Body of pancreas (tissue), 4 donors: Measurements from ENCODE around the gene CCDC50. TPM values are rescaled to one million over a fixed set of nuclear protein-coding genes. Genes with fewer than 3 reads are reported as not detected.

Source experiments
- ATAC-seq: fragments of 150-250 bp; one replicate; pipeline ENCODE4 v1.9.1; 2016
- DNase-seq, 4 donors: peaks; one replicate each; pipeline ENCODE4 v3.0.0-alpha.2; 2019
- H3K27ac ChIP-seq, 4 donors: fragments of 200-600 bp; sonication (generic); 1 replicate in 3 of 4; 2 replicates in 1 of 4; pipeline versions ENCODE4 v1.5.1 to v1.6.1; 2016 to 2019; ENCODE audit warnings: mild to moderate bottlenecking in 1 of 4, mixed read lengths in 1 of 4, moderate library complexity in 1 of 4
- H3K27me3 ChIP-seq, 2 donors: fragments of 200-600 bp; sonication (generic); one replicate each; pipeline ENCODE4 v1.6.0; 2016; ENCODE audit warnings: mild to moderate bottlenecking in 1 of 2
- H3K36me3 ChIP-seq, 2 donors: fragments of 200-600 bp; sonication (generic); replicated peaks in 1 of 2; 2 replicates each; pipeline ENCODE4 v1.5.1; 2016; ENCODE audit warnings: low read depth in 2 of 2; ENCODE audit not compliant: insufficient read depth in 1 of 2
- H3K4me1 ChIP-seq: fragments of 200-600 bp; sonication (generic); one replicate; pipeline ENCODE4 v1.6.0; 2016
- H3K4me3 ChIP-seq, 2 donors: fragments of 200-600 bp; sonication (generic); 1 replicate in 1 of 2; 2 replicates in 1 of 2; pipeline ENCODE4 v1.5.1; 2016 to 2019
- H3K9me3 ChIP-seq, 3 donors: fragments of 200-600 bp; sonication (generic); 1 replicate in 2 of 3; 2 replicates in 1 of 3; pipeline ENCODE4 v1.5.1; 2016
- CTCF ChIP-seq, 7 experiments: fragments of 450-650 bp in 4 of 7; fragments of 200-600 bp in 3 of 7; sonication (generic) in 3 of 7; IDR thresholded peaks; one replicate each; pipeline ENCODE4 v1.5.1; 2016 to 2019; ENCODE audit warnings: antibody characterized with exemption in 7 of 7
- POLR2A ChIP-seq, 3 donors: fragments of 450-650 bp; IDR thresholded peaks; one replicate each; pipeline ENCODE4 v1.6.1; 2016; ENCODE audit warnings: antibody characterized with exemption in 3 of 3, mild to moderate bottlenecking in 2 of 3
- WGBS, 2 donors: methylation state at CpG; one replicate each; pipeline ENCODE4 v1.1.5; 2017; 5-methylcytosine and 5-hydroxymethylcytosine counted together
- intact Hi-C: fragments of 100-400 bp; cut with DNase I; formaldehyde crosslinking; loops from one replicate; pipeline ENCODE4 v1.15.1; 2023
- total RNA-seq, 2 donors: library from RNA; depleted of rRNA; stranded (reverse); fragments of >200 nt; gene quantifications; one replicate each; pipeline ENCODE4 v1.1.0, GENCODE V29; 2016

Gene CCDC50
- total RNA-seq, 2 donors from 2014 or later, result 51.1 to 89.3 TPM

- intact Hi-C loops, result no loop called here
- Histone ChIP-seq H3K27ac (no peak overlapping the region), H3K36me3 (no peaks in the 10 kb centered on the region), H3K27me3 (no peaks in the 10 kb centered on the region), H3K4me3 (no peak overlapping the region), H3K9me3 (no peaks in the 10 kb centered on the region), H3K4me1 (no peaks in the 10 kb centered on the region)
- ATAC-seq, result no peak
- no peak for TF ChIP-seq POLR2A (IDR thresholded peaks at IDR 0.05)
- no peak for TF ChIP-seq CTCF (IDR thresholded peaks at IDR 0.05)
- WGBS, 2 donors, result 79 to 80% methylated on average over 2 of the region's 2 CpGs
- DNase-seq, result no peak
Measured at GRCh38 chr3:191283400-191283799, 45.8 kb upstream of the CCDC50 start.

GRCh38 chr3:191290311-191291025, 38.7 kb upstream of the CCDC50 start:
- Histone ChIP-seq H3K27me3 (no peaks in the 10 kb centered on the region), H3K4me1 (no peaks in the 10 kb centered on the region), H3K27ac (no peak overlapping the region), H3K36me3 (no peaks in the 10 kb centered on the region), H3K4me3 (no peak overlapping the region), H3K9me3 (peaks cover 0 to 3% (median 0%) of the 10 kb centered on the region in 3 donors)
- ATAC-seq (no peak), DNase-seq (no peak)
- WGBS, 2 donors, result 56 to 69% methylated on average over 4 of the region's 4 CpGs
- TF ChIP-seq POLR2A (IDR thresholded peaks at IDR 0.05) (no peak), CTCF (IDR thresholded peaks at IDR 0.05) (no peak)
- intact Hi-C loops, result no loop called here

- no peak overlapping the region for H3K27ac ChIP-seq
Measured at GRCh38 chr3:191292243-191293015, 36.8 kb upstream of the CCDC50 start.

GRCh38 chr3:191294291-191294690, 34.9 kb upstream of the CCDC50 start:
- H3K27ac ChIP-seq, result no peak overlapping the region
- no peaks in the 10 kb centered on the region for H3K4me1 ChIP-seq
- ATAC-seq (no peak), DNase-seq (no peak)
- TF ChIP-seq CTCF (IDR thresholded peaks at IDR 0.05) (no peak), POLR2A (IDR thresholded peaks at IDR 0.05) (no peak)
- 55 to 79% methylated on average over 1 of the region's 1 CpG for WGBS, 2 donors
- H3K9me3 ChIP-seq, result peaks cover 0 to 3% (median 0%) of the 10 kb centered on the region in 3 donors
- intact Hi-C loops, result no loop called here
- no peak overlapping the region for H3K4me3 ChIP-seq
- no peaks in the 10 kb centered on the region for H3K27me3 ChIP-seq
- no peaks in the 10 kb centered on the region for H3K36me3 ChIP-seq

More at GRCh38 chr3:191292243-191293015, 36.8 kb upstream of the CCDC50 start:
- DNase-seq (no peak), ATAC-seq (no peak)
- 63% methylated on average over 5 of the region's 5 CpGs for WGBS, 2 donors
- Histone ChIP-seq H3K36me3 (no peaks in the 10 kb centered on the region), H3K27me3 (no peaks in the 10 kb centered on the region), H3K9me3 (peaks cover 0 to 3% (median 0%) of the 10 kb centered on the region in 3 donors), H3K4me1 (no peaks in the 10 kb centered on the region), H3K4me3 (no peak overlapping the region)
- TF ChIP-seq CTCF (IDR thresholded peaks at IDR 0.05) (no peak), POLR2A (IDR thresholded peaks at IDR 0.05) (no peak)
- intact Hi-C loops, result no loop called here
